K562 (cell line): ENCODE data around the gene MACF1. TPM values are rescaled to one million over a fixed set of nuclear protein-coding genes. Genes with fewer than 3 reads are reported as not detected.

ENCODE experiments used
- ATAC-seq: fragments of 200-7000 bp; cut with Tn5 transposase; 3 replicates; pipeline ENCODE4 v1.9.1; 2020; ENCODE audit warnings: moderate library complexity
- BruUV-seq: library from RNA; stranded (reverse); fragments of 400-500 nt; replicated peaks from 2 replicates; lab custom pipeline; 2021; lab: Mats Ljungman, UMichigan
- CTCF ChIA-PET: fragments of 300-600 bp; formaldehyde crosslinking; extraction: SDS; loops from one replicate; lab custom pipeline; 2021; ENCODE audit warnings: low intra/inter-chr PET ratio; lab: Yijun Ruan, JAX
- POLR2A ChIA-PET: fragments of 300-600, 350-650 bp; sonication (Branson Sonifier 250); formaldehyde crosslinking; extraction: SDS; loops from one replicate; lab custom pipeline; 2021; ENCODE audit warnings: antibody characterized with exemption, inconsistent platforms; lab: Yijun Ruan, JAX
- DNase-seq, 4 experiments: peaks; one replicate each; pipeline versions ENCODE4 v3.0.0 to v3.0.0-alpha.2; 2011 to 2018; ENCODE audit warnings: low spot score in 3 of 4, mixed read lengths in 3 of 4; ENCODE audit errors: extremely low read depth in 1 of 4
- FAIRE-seq: peaks from 2 replicates; lab custom pipeline; 2011; peaks lifted over from hg19 to GRCh38; lab: Jason Lieb, UNC
- H2AFZ ChIP-seq: 2 replicates; pipeline ENCODE4 v1.6.0; 2011; ENCODE audit warnings: low read depth, low read length, control low read depth, inconsistent platforms
- H3K27ac ChIP-seq: fragments of 200-600 bp; 3 replicates; pipeline ENCODE4 v1.8.0; 2011; ENCODE audit warnings: low read depth, mild to moderate bottlenecking, control low read depth, inconsistent platforms, low read length, moderate library complexity, mixed read lengths; ENCODE audit errors: extremely low read depth
- H3K27me3 ChIP-seq, 2 experiments: fragments of 300-600 bp in 1 of 2; 2 replicates in 1 of 2; 3 replicates in 1 of 2; pipeline versions ENCODE4 v1.6.0 to v1.8.0; 2011; ENCODE audit warnings: inconsistent platforms in 2 of 2, low read length in 2 of 2, mild to moderate bottlenecking in 1 of 2, mixed read lengths in 1 of 2, moderate library complexity in 1 of 2; ENCODE audit not compliant: control insufficient read depth in 2 of 2, insufficient read depth in 2 of 2
- H3K36me3 ChIP-seq: fragments of 300-600 bp; 3 replicates; pipeline ENCODE4 v1.8.0; 2011; ENCODE audit warnings: mild to moderate bottlenecking, low read length, inconsistent platforms; ENCODE audit not compliant: control insufficient read depth, insufficient read depth
- H3K4me1 ChIP-seq, 2 experiments: fragments of 200-600 bp in 1 of 2; replicated peaks in 1 of 2; 2 replicates in 1 of 2; 3 replicates in 1 of 2; pipeline versions ENCODE4 v1.5.1 to v1.8.0; 2011; ENCODE audit warnings: inconsistent platforms in 2 of 2, low read length in 2 of 2, mild to moderate bottlenecking in 1 of 2, mixed read lengths in 1 of 2, moderate library complexity in 1 of 2; ENCODE audit not compliant: control insufficient read depth in 2 of 2, insufficient read depth in 2 of 2
- H3K4me2 ChIP-seq: 2 replicates; pipeline ENCODE4 v1.6.1; 2011; ENCODE audit warnings: low read length, control low read depth, inconsistent platforms, mixed read lengths; ENCODE audit not compliant: insufficient read depth
- H3K4me3 ChIP-seq: fragments of 200-600 bp; sonication (generic), shearing (Covaris generic); 2 replicates; pipeline ENCODE4 v1.5.1; 2016; ENCODE audit warnings: control low read depth, inconsistent platforms
- H3K79me2 ChIP-seq: fragments of 200-600 bp; 3 replicates; pipeline ENCODE4 v1.8.0; 2011; ENCODE audit warnings: low read length, inconsistent platforms; ENCODE audit not compliant: control insufficient read depth, insufficient read depth
- H3K9ac ChIP-seq, 2 experiments: 2 replicates each; pipeline versions ENCODE4 v1.6.0 to v1.6.1; 2011; ENCODE audit warnings: low read depth in 2 of 2, low read length in 2 of 2, control low read depth in 1 of 2, inconsistent platforms in 1 of 2, mild to moderate bottlenecking in 1 of 2, mixed read lengths in 1 of 2; ENCODE audit not compliant: insufficient read depth in 1 of 2
- H3K9me1 ChIP-seq: one replicate; pipeline ENCODE4 v1.6.0; 2011; ENCODE audit warnings: inconsistent platforms, mild to moderate bottlenecking, low read length, moderate library complexity; ENCODE audit not compliant: control insufficient read depth, insufficient read depth
- H3K9me3 ChIP-seq: replicated peaks from 2 replicates; pipeline ENCODE4 v1.5.1; 2011; ENCODE audit warnings: low read depth, low read length, inconsistent platforms; ENCODE audit not compliant: control insufficient read depth, insufficient read depth
- H4K20me1 ChIP-seq: replicated peaks from 2 replicates; pipeline ENCODE4 v1.6.1; 2011; ENCODE audit warnings: low read length, inconsistent platforms, mixed read lengths; ENCODE audit not compliant: control insufficient read depth, insufficient read depth
- DNMT1 ChIP-seq: fragments of 450-650 bp; IDR thresholded peaks from 2 replicates; pipeline ENCODE4 v1.6.1; 2016; ENCODE audit warnings: antibody characterized with exemption, mild to moderate bottlenecking
- RBFOX2 ChIP-seq: fragments of 200-400 bp; formaldehyde crosslinking; IDR thresholded peaks from 2 replicates; pipeline ENCODE4 v1.6.1; 2017; ENCODE audit warnings: low read depth, mild to moderate bottlenecking, low read length, moderate library complexity
- RBM39 ChIP-seq: fragments of 200-400 bp; formaldehyde crosslinking; optimal IDR thresholded peaks from 2 replicates; pipeline ENCODE3; 2018; ENCODE audit warnings: low read depth, low read length
- ZNF444 ChIP-seq: fragments of 250-450 bp; sonication (Bioruptor Pico); IDR thresholded peaks from 2 replicates; pipeline ENCODE4 v1.4.0; 2020; ENCODE audit warnings: mild to moderate bottlenecking, moderate library complexity
- WGBS: fragments of 100-300 bp; shearing (Covaris generic); methylation state at CpG from one replicate; pipeline ENCODE4 v1.1.6; 2016; ENCODE audit warnings: low coverage, mixed read lengths; ENCODE audit not compliant: insufficient coverage; ENCODE audit errors: missing lambda C conversion rate; 5-methylcytosine and 5-hydroxymethylcytosine counted together
- in situ Hi-C: fragments of 300-500 bp; cut with MboI; formaldehyde crosslinking; loops from 4 replicates; pipeline ENCODE4 v1.15.0; 2018; ENCODE audit warnings: inconsistent platforms, mixed read lengths
- intact Hi-C: fragments of 100-400 bp; cut with micrococcal nuclease; formaldehyde crosslinking; loops from 2 replicates; pipeline ENCODE4 v1.14.2; 2022
- polyA plus RNA-seq, 8 experiments: library from polyadenylated mRNA; depleted of rRNA in 4 of 8; stranded (reverse) in 5 of 8; unstranded in 3 of 8; fragments of >200 nt; fragmentation: Nextera tagmentation in 2 of 8; fragmentation: Illumina TruSeq in 1 of 8; extraction: Ambion mirVana in 2 of 8; extraction: Trizol in 1 of 8; gene quantifications; 2 replicates each; pipeline versions ENCODE4 v1.2.1 to v1.2.3, GENCODE V29; 2011 to 2014; ENCODE audit warnings: inconsistent platforms in 1 of 8, missing spikeins in 1 of 8
- total RNA-seq, 7 experiments: library from RNA; depleted of rRNA in 6 of 7; stranded (reverse); fragments of >200 nt in 6 of 7; fragmentation: Illumina TruSeq in 2 of 7; extraction: Trizol in 2 of 7; gene quantifications; 2 replicates each; pipeline versions ENCODE4 v1.2.1 to v1.2.3, GENCODE V29; 2011 to 2021; ENCODE audit warnings: low replicate concordance in 1 of 7
- TF ChIP-seq, protein P1 (sequence below), 2 experiments: fragments of 450-650 bp in 1 of 2; IDR thresholded peaks; 2 replicates each; pipeline ENCODE4 v1.6.1; 2011 to 2017; ENCODE audit warnings: low read depth in 2 of 2, antibody characterized with exemption in 1 of 2, borderline replicate concordance in 1 of 2, low read length in 1 of 2, mild to moderate bottlenecking in 1 of 2, mixed read lengths in 1 of 2; ENCODE audit not compliant: control insufficient read depth in 1 of 2
- TF ChIP-seq, protein P2 (sequence below): fragments of 450-650 bp; IDR thresholded peaks from 2 replicates; pipeline ENCODE4 v1.6.1; 2016; ENCODE audit warnings: mild to moderate bottlenecking, moderate library complexity

MACF1 gene
- total and polyA plus RNA-seq, 9 of the 15 experiments (the other 6 are each of a cell fraction or from before 2014, with no cell fraction given), result 13.2 to 232 (median 112) TPM

DNA sequence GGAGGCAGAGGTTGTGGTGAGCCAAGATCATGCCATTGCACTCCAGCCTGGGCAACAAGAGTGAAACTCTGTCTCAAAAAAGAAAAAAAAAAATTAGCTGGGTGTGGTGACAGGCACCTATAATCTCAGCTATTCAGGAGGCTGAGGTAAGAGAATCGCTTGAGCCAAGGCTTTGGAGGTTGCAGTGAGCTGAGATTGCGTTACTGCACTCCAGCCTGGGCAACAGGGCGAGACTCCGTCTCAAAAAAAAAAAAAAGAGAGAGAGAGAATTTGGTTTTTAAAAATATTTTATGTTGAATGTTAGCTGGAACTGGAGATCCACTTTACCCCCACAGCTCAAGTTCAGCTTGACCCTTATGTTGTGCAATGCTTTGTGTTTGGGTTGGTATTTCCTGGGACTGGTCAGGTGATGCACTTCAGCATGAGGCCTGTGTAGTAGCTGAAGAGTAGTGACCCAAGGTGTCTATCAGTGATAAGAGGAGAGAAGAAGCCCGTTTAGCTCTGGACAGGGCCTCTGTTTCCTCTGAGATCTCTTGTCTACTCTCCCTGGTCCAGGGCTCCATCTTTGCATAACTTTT lies 36.8 kb upstream of the MACF1 start:
- BruUV-seq, result no TSS peak
- FAIRE-seq, result peak; percentile 99
- H3K9me3 ChIP-seq, result no peaks in the 10 kb centered on the region
- no peaks in the 10 kb centered on the region for H4K20me1 ChIP-seq
- H3K4me2 ChIP-seq, result peak overlapping the region; percentile 60
- peak overlapping the region in 1 of 2 experiments; percentile 28; a peak in 2 of 4 replicates for H3K9ac ChIP-seq
- intact Hi-C loops, result no loop called here
- peaks cover 50 to 62% of the 10 kb centered on the region in 2 experiments for H3K4me1 ChIP-seq
- in situ Hi-C loops, result no loop called here
- H3K4me3 ChIP-seq, result 0 out of 2 replicates have a peak overlapping the region, but pooled peaks have one; percentile 16
- H3K27me3 ChIP-seq, result no peaks in the 10 kb centered on the region
- ChIA-PET POLR2A (interaction anchor here (0.6 to 2.1 kb wide), 9 partner anchors 9 to 1256 kb away, joined by 3 to 12 read pairs (median 5); no protein-coding TSS in a partner anchor), CTCF (interaction anchor here (0.7 kb wide), 1 partner anchor 11 kb away, joined by 4 read pairs; no protein-coding TSS in a partner anchor)
- H3K27ac ChIP-seq, result peak overlapping the region; percentile 72
- H3K9me1 ChIP-seq, result no peaks in the 10 kb centered on the region
- WGBS, result 0% methylated on average over 5 of the region's 5 CpGs
- DNase-seq, result peak; percentile 93 to 96 (median 94)
- peak; percentile 95 for ATAC-seq
- H3K36me3 ChIP-seq, result no peaks in the 10 kb centered on the region; the same call in 2 of the 3 replicates
- H2AFZ ChIP-seq, result no peak overlapping the region
- peaks cover 61% of the 10 kb centered on the region for H3K79me2 ChIP-seq
- TF ChIP-seq, protein P1, sequence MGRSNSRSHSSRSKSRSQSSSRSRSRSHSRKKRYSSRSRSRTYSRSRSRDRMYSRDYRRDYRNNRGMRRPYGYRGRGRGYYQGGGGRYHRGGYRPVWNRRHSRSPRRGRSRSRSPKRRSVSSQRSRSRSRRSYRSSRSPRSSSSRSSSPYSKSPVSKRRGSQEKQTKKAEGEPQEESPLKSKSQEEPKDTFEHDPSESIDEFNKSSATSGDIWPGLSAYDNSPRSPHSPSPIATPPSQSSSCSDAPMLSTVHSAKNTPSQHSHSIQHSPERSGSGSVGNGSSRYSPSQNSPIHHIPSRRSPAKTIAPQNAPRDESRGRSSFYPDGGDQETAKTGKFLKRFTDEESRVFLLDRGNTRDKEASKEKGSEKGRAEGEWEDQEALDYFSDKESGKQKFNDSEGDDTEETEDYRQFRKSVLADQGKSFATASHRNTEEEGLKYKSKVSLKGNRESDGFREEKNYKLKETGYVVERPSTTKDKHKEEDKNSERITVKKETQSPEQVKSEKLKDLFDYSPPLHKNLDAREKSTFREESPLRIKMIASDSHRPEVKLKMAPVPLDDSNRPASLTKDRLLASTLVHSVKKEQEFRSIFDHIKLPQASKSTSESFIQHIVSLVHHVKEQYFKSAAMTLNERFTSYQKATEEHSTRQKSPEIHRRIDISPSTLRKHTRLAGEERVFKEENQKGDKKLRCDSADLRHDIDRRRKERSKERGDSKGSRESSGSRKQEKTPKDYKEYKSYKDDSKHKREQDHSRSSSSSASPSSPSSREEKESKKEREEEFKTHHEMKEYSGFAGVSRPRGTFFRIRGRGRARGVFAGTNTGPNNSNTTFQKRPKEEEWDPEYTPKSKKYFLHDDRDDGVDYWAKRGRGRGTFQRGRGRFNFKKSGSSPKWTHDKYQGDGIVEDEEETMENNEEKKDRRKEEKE (IDR thresholded peaks at IDR 0.05; ENCODE audit: borderline replicate concordance in 1 of 2, control insufficient read depth in 1 of 2, low read depth in 2 of 2, low read length in 1 of 2), result no peak
- TF ChIP-seq ZNF444 (CRISPR knock-in tag) (0 out of 2 replicates have a peak, but pooled peaks have one; percentile 33), RBM39 (no peak), RBFOX2 (no peak), DNMT1 (0 out of 2 replicates have a peak, but pooled peaks have one; percentile 12)
- TF ChIP-seq, protein P2, sequence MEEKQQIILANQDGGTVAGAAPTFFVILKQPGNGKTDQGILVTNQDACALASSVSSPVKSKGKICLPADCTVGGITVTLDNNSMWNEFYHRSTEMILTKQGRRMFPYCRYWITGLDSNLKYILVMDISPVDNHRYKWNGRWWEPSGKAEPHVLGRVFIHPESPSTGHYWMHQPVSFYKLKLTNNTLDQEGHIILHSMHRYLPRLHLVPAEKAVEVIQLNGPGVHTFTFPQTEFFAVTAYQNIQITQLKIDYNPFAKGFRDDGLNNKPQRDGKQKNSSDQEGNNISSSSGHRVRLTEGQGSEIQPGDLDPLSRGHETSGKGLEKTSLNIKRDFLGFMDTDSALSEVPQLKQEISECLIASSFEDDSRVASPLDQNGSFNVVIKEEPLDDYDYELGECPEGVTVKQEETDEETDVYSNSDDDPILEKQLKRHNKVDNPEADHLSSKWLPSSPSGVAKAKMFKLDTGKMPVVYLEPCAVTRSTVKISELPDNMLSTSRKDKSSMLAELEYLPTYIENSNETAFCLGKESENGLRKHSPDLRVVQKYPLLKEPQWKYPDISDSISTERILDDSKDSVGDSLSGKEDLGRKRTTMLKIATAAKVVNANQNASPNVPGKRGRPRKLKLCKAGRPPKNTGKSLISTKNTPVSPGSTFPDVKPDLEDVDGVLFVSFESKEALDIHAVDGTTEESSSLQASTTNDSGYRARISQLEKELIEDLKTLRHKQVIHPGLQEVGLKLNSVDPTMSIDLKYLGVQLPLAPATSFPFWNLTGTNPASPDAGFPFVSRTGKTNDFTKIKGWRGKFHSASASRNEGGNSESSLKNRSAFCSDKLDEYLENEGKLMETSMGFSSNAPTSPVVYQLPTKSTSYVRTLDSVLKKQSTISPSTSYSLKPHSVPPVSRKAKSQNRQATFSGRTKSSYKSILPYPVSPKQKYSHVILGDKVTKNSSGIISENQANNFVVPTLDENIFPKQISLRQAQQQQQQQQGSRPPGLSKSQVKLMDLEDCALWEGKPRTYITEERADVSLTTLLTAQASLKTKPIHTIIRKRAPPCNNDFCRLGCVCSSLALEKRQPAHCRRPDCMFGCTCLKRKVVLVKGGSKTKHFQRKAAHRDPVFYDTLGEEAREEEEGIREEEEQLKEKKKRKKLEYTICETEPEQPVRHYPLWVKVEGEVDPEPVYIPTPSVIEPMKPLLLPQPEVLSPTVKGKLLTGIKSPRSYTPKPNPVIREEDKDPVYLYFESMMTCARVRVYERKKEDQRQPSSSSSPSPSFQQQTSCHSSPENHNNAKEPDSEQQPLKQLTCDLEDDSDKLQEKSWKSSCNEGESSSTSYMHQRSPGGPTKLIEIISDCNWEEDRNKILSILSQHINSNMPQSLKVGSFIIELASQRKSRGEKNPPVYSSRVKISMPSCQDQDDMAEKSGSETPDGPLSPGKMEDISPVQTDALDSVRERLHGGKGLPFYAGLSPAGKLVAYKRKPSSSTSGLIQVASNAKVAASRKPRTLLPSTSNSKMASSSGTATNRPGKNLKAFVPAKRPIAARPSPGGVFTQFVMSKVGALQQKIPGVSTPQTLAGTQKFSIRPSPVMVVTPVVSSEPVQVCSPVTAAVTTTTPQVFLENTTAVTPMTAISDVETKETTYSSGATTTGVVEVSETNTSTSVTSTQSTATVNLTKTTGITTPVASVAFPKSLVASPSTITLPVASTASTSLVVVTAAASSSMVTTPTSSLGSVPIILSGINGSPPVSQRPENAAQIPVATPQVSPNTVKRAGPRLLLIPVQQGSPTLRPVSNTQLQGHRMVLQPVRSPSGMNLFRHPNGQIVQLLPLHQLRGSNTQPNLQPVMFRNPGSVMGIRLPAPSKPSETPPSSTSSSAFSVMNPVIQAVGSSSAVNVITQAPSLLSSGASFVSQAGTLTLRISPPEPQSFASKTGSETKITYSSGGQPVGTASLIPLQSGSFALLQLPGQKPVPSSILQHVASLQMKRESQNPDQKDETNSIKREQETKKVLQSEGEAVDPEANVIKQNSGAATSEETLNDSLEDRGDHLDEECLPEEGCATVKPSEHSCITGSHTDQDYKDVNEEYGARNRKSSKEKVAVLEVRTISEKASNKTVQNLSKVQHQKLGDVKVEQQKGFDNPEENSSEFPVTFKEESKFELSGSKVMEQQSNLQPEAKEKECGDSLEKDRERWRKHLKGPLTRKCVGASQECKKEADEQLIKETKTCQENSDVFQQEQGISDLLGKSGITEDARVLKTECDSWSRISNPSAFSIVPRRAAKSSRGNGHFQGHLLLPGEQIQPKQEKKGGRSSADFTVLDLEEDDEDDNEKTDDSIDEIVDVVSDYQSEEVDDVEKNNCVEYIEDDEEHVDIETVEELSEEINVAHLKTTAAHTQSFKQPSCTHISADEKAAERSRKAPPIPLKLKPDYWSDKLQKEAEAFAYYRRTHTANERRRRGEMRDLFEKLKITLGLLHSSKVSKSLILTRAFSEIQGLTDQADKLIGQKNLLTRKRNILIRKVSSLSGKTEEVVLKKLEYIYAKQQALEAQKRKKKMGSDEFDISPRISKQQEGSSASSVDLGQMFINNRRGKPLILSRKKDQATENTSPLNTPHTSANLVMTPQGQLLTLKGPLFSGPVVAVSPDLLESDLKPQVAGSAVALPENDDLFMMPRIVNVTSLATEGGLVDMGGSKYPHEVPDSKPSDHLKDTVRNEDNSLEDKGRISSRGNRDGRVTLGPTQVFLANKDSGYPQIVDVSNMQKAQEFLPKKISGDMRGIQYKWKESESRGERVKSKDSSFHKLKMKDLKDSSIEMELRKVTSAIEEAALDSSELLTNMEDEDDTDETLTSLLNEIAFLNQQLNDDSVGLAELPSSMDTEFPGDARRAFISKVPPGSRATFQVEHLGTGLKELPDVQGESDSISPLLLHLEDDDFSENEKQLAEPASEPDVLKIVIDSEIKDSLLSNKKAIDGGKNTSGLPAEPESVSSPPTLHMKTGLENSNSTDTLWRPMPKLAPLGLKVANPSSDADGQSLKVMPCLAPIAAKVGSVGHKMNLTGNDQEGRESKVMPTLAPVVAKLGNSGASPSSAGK, result peak; percentile 61; the same call in 1 of the 2 replicates
